Stimulated activated CD4-positive, alpha-beta T cell treated with anti-CD3 and anti-CD28 coated beads, Interleukin-4, amount 100 ng/mL, for 24 hours (primary cell): ENCODE data around the gene WDR70.
A peak's percentile ranks its signal among the peaks of the same experiment; 100 is the strongest.
"Not testable (repeated sequence)": the region's sequence is repeated elsewhere in the genome, so short reads cannot be mapped to it uniquely, and the experiment has no call there.

Experiments used
- DNase-seq: peaks from one replicate; pipeline ENCODE4 v3.0.0-alpha.2; 2020

WDR70 gene

GRCh38 chr5:37379100-37379628, at the start of gene WDR70:
TSS of gene WDR70 (plus strand) at chr5:37379318. CDS start at chr5:37379368, 50 bp downstream.
- DNase-seq, result peak; percentile 82

GRCh38 chr5:37334754-37335153, 44.4 kb upstream of the WDR70 start:
- DNase-seq, result not testable (repeated sequence)

- not testable (repeated sequence) for DNase-seq
Measured at GRCh38 chr5:37342741-37343140, 36.4 kb upstream of the WDR70 start.

- no peak for DNase-seq
Measured at GRCh38 chr5:37355161-37355560, 24.0 kb upstream of the WDR70 start.

- no peak for DNase-seq
Measured at GRCh38 chr5:37370550-37370863, 8.6 kb upstream of the WDR70 start.

DNA sequence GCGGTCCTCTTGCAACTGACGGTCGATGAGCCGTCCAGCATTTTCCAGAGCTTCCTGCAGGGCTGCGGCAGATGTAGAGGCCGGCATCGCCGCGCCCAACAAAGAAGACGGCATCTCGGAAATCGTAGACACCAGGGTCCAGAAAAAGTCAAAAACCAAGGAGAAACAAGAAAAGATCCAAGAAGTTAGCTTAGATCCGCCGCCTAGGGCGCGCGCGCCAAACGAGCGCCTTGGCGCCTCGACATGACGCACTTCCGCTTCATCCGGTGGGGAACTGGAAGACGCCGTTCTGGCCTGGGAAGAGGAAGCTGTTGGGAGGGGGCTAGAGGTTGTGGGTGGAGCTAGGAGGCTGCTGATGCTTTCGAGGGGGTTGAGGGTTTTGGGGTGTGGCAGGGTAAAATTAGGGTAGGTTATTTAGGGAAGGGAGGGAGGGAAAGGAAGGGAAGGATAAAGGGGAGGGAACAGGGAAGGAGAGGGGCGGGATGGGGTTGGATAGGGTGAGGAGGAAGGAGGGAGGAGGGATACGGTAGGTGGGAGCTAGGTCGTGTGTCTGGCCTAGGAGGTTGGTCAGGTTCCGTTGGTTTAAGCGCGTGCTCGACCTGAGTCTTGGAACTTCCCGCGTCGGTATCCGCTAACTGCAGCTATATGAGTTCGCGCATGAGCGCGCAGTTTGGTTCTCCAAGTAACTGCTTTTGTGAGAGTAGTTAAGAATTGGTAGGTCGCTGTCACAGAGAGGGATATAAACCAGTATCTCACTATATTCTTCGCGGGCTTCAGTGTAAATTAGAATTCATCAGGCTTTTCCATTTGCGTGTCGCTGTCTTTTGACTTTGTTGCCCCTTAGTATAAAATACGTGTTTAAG, 8.0 kb upstream of the WDR70 start, which contains the start of gene NUP155:
Gene NUP155 (minus strand): TSS at position 243 of the 863 bp plus-strand sequence. CDS start 129 bp downstream, at position 114.
- peak; percentile 92 for DNase-seq

DNA sequence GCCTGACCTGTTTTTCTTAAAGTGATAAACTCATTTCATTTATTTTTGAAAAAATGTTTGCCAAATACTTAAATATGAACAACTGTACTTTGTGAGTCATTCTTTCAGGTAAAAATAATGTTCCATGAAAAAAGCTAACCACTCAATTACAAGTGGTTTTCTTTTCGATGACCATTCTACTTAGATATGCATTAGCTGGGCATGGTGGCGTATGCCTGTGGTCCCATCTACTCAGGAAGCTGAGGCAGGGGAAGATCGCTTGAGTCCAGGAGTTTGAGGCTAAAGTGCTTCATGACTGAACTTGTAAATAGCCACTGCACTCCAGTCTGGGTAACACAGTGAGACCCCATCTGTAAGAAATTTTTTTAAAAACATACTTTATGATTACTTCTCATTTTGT, 4.0 kb upstream of the WDR70 start:
- DNase-seq, result no peak

- not testable (repeated sequence) for DNase-seq
Measured at GRCh38 chr5:37378066-37378465, 1.1 kb upstream of the WDR70 start.

DNA sequence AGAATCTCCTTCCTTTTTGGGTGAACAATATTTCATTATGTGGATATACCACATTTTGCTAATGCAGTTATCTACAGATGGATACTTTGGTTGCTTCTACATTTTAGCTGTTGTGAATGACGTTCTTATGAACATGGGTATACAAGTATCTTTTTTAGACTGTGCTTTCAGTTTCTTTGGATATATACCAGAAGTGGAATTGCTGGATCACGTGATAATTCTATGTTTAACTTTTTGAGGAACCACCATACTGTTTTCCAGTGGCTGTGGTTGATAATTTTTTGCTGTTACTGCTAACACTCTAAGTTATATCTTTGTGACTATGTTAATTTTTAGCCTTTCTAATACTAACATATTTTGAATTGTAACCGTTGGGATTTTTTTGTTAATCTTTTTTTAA, 12.5 kb downstream of the WDR70 start:
- no peak for DNase-seq

DNA sequence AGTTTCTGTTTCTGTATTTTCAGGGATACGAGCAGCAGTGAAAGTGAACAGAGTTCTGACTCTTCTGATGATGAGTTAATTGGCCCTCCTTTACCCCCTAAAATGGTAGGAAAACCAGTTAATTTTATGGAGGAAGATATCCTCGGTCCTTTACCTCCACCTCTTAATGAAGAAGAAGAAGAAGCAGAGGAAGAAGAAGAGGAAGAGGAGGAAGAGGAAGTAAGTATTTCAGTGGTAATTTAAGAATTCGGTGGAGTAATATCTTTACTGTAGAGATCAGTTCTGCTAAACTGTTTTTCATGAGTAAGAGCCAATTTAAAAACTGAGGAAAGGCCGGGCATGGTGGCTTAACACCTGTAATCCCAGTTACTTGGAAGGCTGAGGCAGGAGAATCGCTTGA, 17.2 kb downstream of the WDR70 start:
- no peak for DNase-seq

DNA sequence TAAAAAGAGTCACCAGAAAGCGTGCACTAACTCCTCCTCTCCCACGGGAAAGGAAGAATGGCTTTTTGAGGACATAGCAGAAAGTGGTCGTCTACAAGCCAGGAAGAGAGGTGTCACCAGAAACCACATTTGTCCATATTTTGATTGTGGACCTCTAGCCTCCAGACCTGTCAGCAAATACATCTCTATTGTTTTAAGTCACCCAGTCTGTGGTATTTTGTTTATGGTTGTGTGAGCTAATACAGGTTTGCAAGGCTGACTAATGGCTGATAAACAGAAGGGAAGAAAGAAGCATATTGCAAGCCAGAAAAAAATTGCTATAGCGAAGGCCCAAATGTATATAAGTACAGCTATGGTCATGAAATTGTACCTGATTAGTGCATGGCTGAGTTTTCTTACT, 21.4 kb downstream of the WDR70 start:
- no peak for DNase-seq

DNA sequence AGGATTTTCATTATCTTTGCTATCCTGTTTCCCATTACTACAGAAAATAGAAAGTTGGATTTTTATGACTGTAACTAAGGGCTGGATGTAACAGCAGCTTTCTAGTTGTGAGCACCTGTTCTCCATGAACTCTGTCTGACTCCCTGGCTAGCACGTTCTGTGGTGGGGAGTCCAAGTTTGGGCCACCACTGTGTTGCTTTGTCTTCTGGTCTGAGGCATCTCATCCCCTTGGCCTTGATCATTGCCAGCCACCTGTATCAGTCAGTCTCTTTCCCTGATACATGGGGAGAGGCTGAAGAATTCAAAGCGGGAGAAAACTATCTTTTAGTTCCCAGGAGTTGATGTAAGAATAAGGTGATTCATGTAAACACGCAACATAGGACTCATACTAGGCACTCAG, 33.4 kb downstream of the WDR70 start:
- DNase-seq, result no peak

GRCh38 chr5:37415456-37415855, 36.3 kb downstream of the WDR70 start:
- not testable (repeated sequence) for DNase-seq

DNA sequence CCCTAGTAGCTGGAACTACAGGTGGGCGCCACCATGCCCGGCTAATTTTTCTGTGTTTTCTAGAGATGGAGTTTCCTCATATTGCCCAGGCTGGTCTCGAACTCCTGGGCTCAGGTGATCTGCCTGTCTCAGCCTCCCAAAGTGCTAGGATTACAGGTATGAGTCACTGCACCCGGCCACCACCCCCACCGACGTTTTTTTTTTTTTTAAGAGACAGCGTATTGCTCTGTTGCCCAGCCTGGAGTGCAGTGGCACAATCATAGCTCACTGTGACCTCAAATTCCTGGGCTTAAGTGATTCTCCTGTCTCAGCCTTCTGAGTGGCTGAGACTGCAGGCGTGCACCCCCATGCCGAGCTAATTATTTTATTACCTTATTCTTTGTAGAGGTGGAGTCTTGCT, 38.2 kb downstream of the WDR70 start:
- no peak for DNase-seq

GRCh38 chr5:37424441-37424840, 45.3 kb downstream of the WDR70 start:
- no peak for DNase-seq

- DNase-seq, result no peak
Measured at GRCh38 chr5:37428044-37428443, 48.9 kb downstream of the WDR70 start.

- no peak for DNase-seq
Measured at GRCh38 chr5:37435261-37435660, 56.1 kb downstream of the WDR70 start.

DNA sequence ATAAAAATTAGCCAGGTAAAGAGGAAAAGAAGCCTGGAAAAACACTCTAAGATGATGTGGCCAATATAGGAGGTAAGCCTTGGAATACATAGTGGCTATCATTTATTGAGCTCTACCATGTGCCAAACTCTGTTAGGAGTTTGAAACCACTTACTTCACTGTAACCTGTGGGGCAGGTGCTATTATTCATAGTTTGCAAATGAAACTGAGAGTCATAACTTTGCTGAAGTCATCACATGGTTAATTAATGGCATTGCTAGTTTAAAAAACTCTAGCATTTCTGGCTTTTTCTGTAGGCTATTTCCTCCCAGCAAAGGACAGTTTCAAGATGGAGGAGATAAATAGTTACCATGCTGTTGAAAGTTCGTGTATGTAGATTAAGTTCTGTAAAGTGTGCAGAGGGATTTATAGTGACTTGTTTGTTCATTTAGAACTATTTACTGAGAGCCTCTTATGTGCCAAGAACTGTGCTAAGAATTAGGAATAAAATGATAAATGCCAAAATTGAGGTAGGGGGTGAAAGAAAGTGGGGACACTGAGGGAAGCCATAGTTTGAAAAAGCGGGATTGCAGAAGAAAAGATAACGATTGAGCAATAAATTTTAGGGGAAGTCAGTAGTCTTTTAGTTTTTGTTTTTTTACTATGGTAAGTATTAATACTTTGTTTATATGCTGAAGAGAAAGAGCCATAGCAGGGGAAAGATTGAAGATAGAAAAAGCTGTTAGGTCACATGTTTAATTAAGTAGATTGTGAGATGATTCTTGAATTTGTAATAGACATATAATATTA, 57.2 kb downstream of the WDR70 start:
- no peak for DNase-seq

DNA sequence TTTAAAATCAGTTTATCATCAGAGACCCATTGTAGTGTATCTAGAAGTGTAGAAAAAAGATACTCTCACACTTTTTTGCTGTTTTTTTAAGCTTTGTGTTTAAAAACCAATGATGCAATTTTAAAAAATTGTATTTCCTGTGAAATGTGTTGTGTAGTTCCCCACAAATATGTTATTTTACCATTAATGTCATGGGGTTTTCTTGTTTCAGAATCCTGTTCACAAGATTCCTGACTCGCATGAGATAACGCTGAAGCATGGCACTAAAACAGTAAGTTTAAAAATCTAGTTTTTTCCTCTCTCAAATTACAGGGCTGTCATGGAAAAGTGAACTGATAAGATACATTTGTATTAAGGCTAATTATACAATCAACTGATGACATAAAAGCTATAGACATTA, 58.6 kb downstream of the WDR70 start:
- DNase-seq, result no peak

DNA sequence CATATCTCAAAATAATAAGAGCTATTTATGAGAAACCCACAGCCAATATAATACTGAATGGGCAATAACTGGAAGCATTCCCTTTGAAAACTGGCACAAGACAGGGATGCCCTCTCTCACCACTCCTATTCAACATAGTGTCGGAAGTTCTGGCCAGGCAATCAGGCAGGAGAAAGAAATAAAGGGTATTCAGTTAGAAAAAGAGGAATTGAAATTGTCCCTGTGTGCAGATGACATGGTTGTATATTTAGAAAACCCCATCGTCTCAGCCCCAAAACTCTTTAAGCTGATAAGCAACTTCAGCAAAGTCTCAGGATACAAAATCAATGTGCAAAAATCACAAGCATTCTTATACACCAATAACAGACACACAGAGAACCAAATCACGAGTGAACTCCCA, 66.7 kb downstream of the WDR70 start:
- not testable (repeated sequence) for DNase-seq

DNA sequence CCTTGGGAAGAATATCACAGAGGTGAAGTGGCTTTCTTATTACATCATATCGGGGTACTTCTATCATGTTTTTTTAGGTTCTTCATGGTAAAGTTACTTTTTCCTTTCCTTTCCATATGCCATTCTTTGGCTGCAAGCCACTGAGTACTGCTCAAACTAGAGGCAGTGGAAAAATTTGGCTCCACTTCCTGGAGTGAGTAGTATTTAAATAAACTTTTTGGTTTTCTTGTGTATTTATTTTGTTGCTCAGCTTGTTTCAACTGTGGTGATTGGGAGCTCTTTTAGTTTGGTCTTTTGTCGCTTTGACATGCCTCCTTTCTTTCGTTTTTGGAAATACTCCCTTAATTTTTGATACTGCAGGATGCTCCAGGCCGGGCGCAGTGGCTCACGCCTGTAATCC, 69.8 kb downstream of the WDR70 start:
- DNase-seq, result no peak

GRCh38 chr5:37451991-37452390, 72.9 kb downstream of the WDR70 start:
- DNase-seq, result not testable (repeated sequence)

DNA sequence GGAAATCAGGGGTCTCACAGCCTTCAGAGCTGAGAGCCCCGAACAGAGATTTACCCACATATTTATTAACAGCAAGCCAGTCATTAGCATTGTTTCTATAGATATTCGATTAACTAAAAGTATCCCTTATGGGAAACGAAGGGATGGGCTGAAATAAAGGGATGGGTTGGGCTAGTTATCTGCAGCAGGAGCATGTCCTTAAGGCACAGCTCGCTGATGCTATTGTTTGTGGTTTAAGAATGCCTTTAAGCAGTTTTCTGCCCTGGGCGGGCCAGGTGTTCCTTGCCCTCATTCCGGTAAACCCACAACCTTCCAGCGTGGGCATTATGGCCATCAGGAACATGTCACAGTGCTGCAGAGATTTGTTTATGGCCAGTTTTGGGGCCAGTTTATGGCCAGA, 74.1 kb downstream of the WDR70 start:
- not testable (repeated sequence) for DNase-seq
